K562 (cell line): Measurements from ENCODE around the gene ACTN4. TPM values are rescaled to one million over a fixed set of nuclear protein-coding genes. Genes with fewer than 3 reads are reported as not detected.

Source experiments
- ARID2 ChIP-seq: fragments of 450-650 bp; IDR thresholded peaks from 2 replicates; pipeline ENCODE4 v1.6.1; 2017; ENCODE audit warnings: antibody characterized with exemption, mild to moderate bottlenecking
- BRF1 ChIP-seq: IDR thresholded peaks from 3 replicates; pipeline ENCODE4 v1.6.1; 2011; ENCODE audit warnings: borderline replicate concordance, mild to moderate bottlenecking; ENCODE audit not compliant: insufficient read length; ENCODE audit errors: extremely low read depth
- CEBPZ ChIP-seq: fragments of 150-350 bp; IDR thresholded peaks from 2 replicates; pipeline ENCODE4 v1.6.1; 2014; ENCODE audit warnings: low read depth, mild to moderate bottlenecking, low read length, borderline replicate concordance
- CHD4 ChIP-seq: fragments of 200-600 bp; sonication (generic); IDR thresholded peaks from 3 replicates; pipeline ENCODE4 v1.6.1; 2012; ENCODE audit warnings: low read depth, mild to moderate bottlenecking, mixed read lengths, low read length, inconsistent platforms; ENCODE audit not compliant: insufficient read depth, insufficient replicate concordance, poor library complexity, severe bottlenecking
- FOXK2 ChIP-seq, 2 experiments: fragments of 450-650 bp; IDR thresholded peaks in 1 of 2; conservative IDR thresholded peaks in 1 of 2; 2 replicates each; pipeline ENCODE4 v1.6.1; 2016; ENCODE audit warnings: low read depth in 2 of 2, mild to moderate bottlenecking in 1 of 2
- JUN ChIP-seq, 2 experiments: sonication (generic) in 1 of 2; formaldehyde crosslinking in 1 of 2; IDR thresholded peaks; 2 replicates each; pipeline versions ENCODE4 v1.6.1 to v1.8.0; 2012 to 2022; ENCODE audit warnings: borderline replicate concordance in 2 of 2, mild to moderate bottlenecking in 2 of 2, improper control_type of control experiment in 1 of 2, low read depth in 1 of 2, low read length in 1 of 2, missing genetic modification reagents in 1 of 2
- MAFK ChIP-seq: IDR thresholded peaks from 2 replicates; pipeline ENCODE4 v1.6.1; 2011; ENCODE audit warnings: low read length, improper control_type of control experiment
- SAFB ChIP-seq: fragments of 200-400 bp; formaldehyde crosslinking; IDR thresholded peaks from 2 replicates; pipeline ENCODE4 v1.6.1; 2017; ENCODE audit warnings: low read depth, low read length, borderline replicate concordance
- SIN3B ChIP-seq: fragments of 450-650 bp; IDR thresholded peaks from 2 replicates; pipeline ENCODE4 v1.6.1; 2017; ENCODE audit warnings: low read depth, mild to moderate bottlenecking, moderate library complexity
- SMARCE1 ChIP-seq: fragments of 450-650 bp; IDR thresholded peaks from 2 replicates; pipeline ENCODE4 v1.7.1; 2016; ENCODE audit warnings: mild to moderate bottlenecking
- SRSF9 ChIP-seq: fragments of 200-400 bp; formaldehyde crosslinking; IDR thresholded peaks from 2 replicates; pipeline ENCODE4 v1.6.1; 2017; ENCODE audit warnings: low read depth, low read length, borderline replicate concordance
- STAG1 ChIP-seq: sonication (generic); formaldehyde crosslinking; IDR thresholded peaks from 2 replicates; pipeline ENCODE4 v1.5.0; 2020; ENCODE audit warnings: missing genetic modification reagents, borderline replicate concordance
- TAF7 ChIP-seq: fragments of 450-650 bp; IDR thresholded peaks from 2 replicates; pipeline ENCODE4 v1.6.1; 2016; ENCODE audit warnings: missing genetic modification characterization, missing compliant biosample characterization
- ZNF175 ChIP-seq: fragments of 200-800 bp; sonication (Bioruptor generic); IDR thresholded peaks from 2 replicates; pipeline ENCODE4 v1.6.1; 2016; ENCODE audit warnings: low read depth, mild to moderate bottlenecking, missing genetic modification characterization, missing compliant biosample characterization
- polyA plus RNA-seq, 8 experiments: library from polyadenylated mRNA; depleted of rRNA in 4 of 8; stranded (reverse) in 5 of 8; unstranded in 3 of 8; fragments of >200 nt; fragmentation: Nextera tagmentation in 2 of 8; fragmentation: Illumina TruSeq in 1 of 8; extraction: Ambion mirVana in 2 of 8; extraction: Trizol in 1 of 8; gene quantifications; 2 replicates each; pipeline versions ENCODE4 v1.2.1 to v1.2.3, GENCODE V29; 2011 to 2014; ENCODE audit warnings: inconsistent platforms in 1 of 8, missing spikeins in 1 of 8
- total RNA-seq, 7 experiments: library from RNA; depleted of rRNA in 6 of 7; stranded (reverse); fragments of >200 nt in 6 of 7; fragmentation: Illumina TruSeq in 2 of 7; extraction: Trizol in 2 of 7; gene quantifications; 2 replicates each; pipeline versions ENCODE4 v1.2.1 to v1.2.3, GENCODE V29; 2011 to 2021; ENCODE audit warnings: low replicate concordance in 1 of 7
- TF ChIP-seq, protein P1 (sequence below): sonication (generic); IDR thresholded peaks from 2 replicates; pipeline ENCODE4 v1.6.1; 2016
- TF ChIP-seq, protein P2 (sequence below): fragments of 250-450 bp; sonication (Bioruptor Pico); IDR thresholded peaks from 2 replicates; pipeline ENCODE4 v1.8.0; 2021; ENCODE audit warnings: moderate library complexity, mild to moderate bottlenecking, inconsistent platforms
- TF ChIP-seq, protein P3 (sequence below), 3 experiments: fragments of 200-800 bp in 1 of 3; sonication (Bioruptor generic) in 1 of 3; sonication (generic) in 1 of 3; formaldehyde crosslinking in 1 of 3; IDR thresholded peaks; 2 replicates each; pipeline versions ENCODE4 v1.6.1 to v1.8.0; 2016 to 2022; ENCODE audit warnings: mild to moderate bottlenecking in 2 of 3, missing compliant biosample characterization in 2 of 3, missing genetic modification characterization in 2 of 3, missing genetic modification reagents in 1 of 3

The ACTN4 gene
- total and polyA plus RNA-seq, 9 of the 15 experiments (the other 6 are each of a cell fraction or from before 2014, with no cell fraction given) = 3.1 to 385 (median 125) TPM

- TF ChIP-seq BRF1 (no peak), FOXK2 (conservative IDR thresholded peaks at IDR 0.05 in 1 of 2, IDR thresholded peaks at IDR 0.05 in 1 of 2; ENCODE audit: low read depth in 2 of 2) (peak; percentile 94 to 96), STAG1 (CRISPR knock-in tag) (no peak), CEBPZ (no peak), SRSF9 (no peak), JUN (IDR thresholded peaks at IDR 0.05; ENCODE audit: borderline replicate concordance, low read depth, low read length) (peak; percentile 86), JUN (CRISPR knock-in tag; IDR thresholded peaks at IDR 0.05; ENCODE audit: borderline replicate concordance) (no peak), SMARCE1 (peak; percentile 99), ZNF175 (peak; percentile 98), ARID2 (0 out of 2 replicates have a peak, but pooled peaks have one; percentile 43), SIN3B (no peak), TAF7 (tag) (0 out of 2 replicates have a peak, but pooled peaks have one; percentile 23), CHD4 (no peak), MAFK (peak; percentile 43), SAFB (no peak)
- TF ChIP-seq, protein P1, sequence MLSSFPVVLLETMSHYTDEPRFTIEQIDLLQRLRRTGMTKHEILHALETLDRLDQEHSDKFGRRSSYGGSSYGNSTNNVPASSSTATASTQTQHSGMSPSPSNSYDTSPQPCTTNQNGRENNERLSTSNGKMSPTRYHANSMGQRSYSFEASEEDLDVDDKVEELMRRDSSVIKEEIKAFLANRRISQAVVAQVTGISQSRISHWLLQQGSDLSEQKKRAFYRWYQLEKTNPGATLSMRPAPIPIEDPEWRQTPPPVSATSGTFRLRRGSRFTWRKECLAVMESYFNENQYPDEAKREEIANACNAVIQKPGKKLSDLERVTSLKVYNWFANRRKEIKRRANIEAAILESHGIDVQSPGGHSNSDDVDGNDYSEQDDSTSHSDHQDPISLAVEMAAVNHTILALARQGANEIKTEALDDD = peak; percentile 73
- TF ChIP-seq, protein P2, sequence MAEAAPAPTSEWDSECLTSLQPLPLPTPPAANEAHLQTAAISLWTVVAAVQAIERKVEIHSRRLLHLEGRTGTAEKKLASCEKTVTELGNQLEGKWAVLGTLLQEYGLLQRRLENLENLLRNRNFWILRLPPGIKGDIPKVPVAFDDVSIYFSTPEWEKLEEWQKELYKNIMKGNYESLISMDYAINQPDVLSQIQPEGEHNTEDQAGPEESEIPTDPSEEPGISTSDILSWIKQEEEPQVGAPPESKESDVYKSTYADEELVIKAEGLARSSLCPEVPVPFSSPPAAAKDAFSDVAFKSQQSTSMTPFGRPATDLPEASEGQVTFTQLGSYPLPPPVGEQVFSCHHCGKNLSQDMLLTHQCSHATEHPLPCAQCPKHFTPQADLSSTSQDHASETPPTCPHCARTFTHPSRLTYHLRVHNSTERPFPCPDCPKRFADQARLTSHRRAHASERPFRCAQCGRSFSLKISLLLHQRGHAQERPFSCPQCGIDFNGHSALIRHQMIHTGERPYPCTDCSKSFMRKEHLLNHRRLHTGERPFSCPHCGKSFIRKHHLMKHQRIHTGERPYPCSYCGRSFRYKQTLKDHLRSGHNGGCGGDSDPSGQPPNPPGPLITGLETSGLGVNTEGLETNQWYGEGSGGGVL = no peak
- TF ChIP-seq, protein P3, sequence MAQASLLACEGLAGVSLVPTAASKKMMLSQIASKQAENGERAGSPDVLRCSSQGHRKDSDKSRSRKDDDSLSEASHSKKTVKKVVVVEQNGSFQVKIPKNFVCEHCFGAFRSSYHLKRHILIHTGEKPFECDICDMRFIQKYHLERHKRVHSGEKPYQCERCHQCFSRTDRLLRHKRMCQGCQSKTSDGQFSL (CRISPR knock-in tag; IDR thresholded peaks at IDR 0.05) = no peak
- TF ChIP-seq, protein P3 (tag; IDR thresholded peaks at IDR 0.05) = no peak
Observed at GRCh38 chr19:38676023-38676877, 28.8 kb downstream of the ACTN4 start (continued).
